GM12878 (cell line): Measurements from ENCODE around the gene GSPT1. TPM values are rescaled to one million over a fixed set of nuclear protein-coding genes. Genes with fewer than 3 reads are reported as not detected.

ENCODE experiments used
- ATAC-seq: fragments of 200-7000 bp; cut with Tn5 transposase; 3 replicates; pipeline ENCODE4 v1.9.1; 2020; ENCODE audit warnings: mild to moderate bottlenecking, moderate library complexity
- BruUV-seq: library from RNA; stranded (reverse); fragments of 400-500 nt; replicated peaks from 2 replicates; lab custom pipeline; 2021; lab: Mats Ljungman, UMichigan
- CTCF ChIA-PET: fragments of 300-600 bp; sonication (Branson Sonifier 250); formaldehyde crosslinking; extraction: SDS; loops from one replicate; lab custom pipeline; 2021; ENCODE audit warnings: inconsistent platforms; lab: Yijun Ruan, JAX
- POLR2A ChIA-PET: fragments of 350-600 bp; formaldehyde crosslinking; extraction: SDS; loops from one replicate; lab custom pipeline; 2021; ENCODE audit warnings: inconsistent platforms; lab: Charles Lee
- RAD21 ChIA-PET: fragments of 300-600 bp; sonication (Branson Sonifier 250); formaldehyde crosslinking; loops from one replicate; lab custom pipeline; 2023; ENCODE audit warnings: antibody characterized with exemption; ENCODE audit not compliant: unreplicated experiment; lab: Charles Lee
- SMC1A ChIA-PET: fragments of 300-600 bp; sonication (Branson Sonifier 250); formaldehyde crosslinking; loops from one replicate; lab custom pipeline; 2023; ENCODE audit not compliant: unreplicated experiment, uncharacterized antibody; lab: Charles Lee
- DNase-seq: peaks from one replicate; pipeline ENCODE4 v3.0.0-alpha.2; 2011; ENCODE audit warnings: low read depth, low spot score
- FAIRE-seq: peaks from 3 replicates; lab custom pipeline; 2011; peaks lifted over from hg19 to GRCh38; lab: Jason Lieb, UNC
- H2AFZ ChIP-seq: 2 replicates; pipeline ENCODE4 v1.6.0; 2011; ENCODE audit warnings: low read depth, low read length, control low read depth; ENCODE audit not compliant: control insufficient read depth
- H3K27ac ChIP-seq: 2 replicates; pipeline ENCODE4 v1.5.1; 2011; ENCODE audit warnings: control low read depth; ENCODE audit not compliant: control insufficient read depth, insufficient read depth
- H3K27me3 ChIP-seq, 2 experiments: replicated peaks in 1 of 2; 2 replicates each; pipeline versions ENCODE4 v1.6.0 to v1.6.1; 2011; ENCODE audit warnings: low read length in 1 of 2; ENCODE audit not compliant: control insufficient read depth in 2 of 2, insufficient read depth in 2 of 2
- H3K36me3 ChIP-seq, 2 experiments: 2 replicates each; pipeline ENCODE4 v1.5.1; 2011; ENCODE audit warnings: low read length in 1 of 2; ENCODE audit not compliant: control insufficient read depth in 2 of 2, insufficient read depth in 2 of 2
- H3K4me1 ChIP-seq: 2 replicates; pipeline ENCODE4 v1.6.1; 2011; ENCODE audit warnings: mild to moderate bottlenecking, low read length, moderate library complexity, mixed read lengths; ENCODE audit not compliant: control insufficient read depth, insufficient read depth
- H3K4me2 ChIP-seq: 2 replicates; pipeline ENCODE4 v1.6.0; 2011; ENCODE audit warnings: control low read depth; ENCODE audit not compliant: control insufficient read depth, insufficient read depth
- H3K4me3 ChIP-seq: fragments of 200-600 bp; sonication (generic); 2 replicates; pipeline ENCODE4 v1.5.1; 2016
- H3K79me2 ChIP-seq: 2 replicates; pipeline ENCODE4 v1.6.0; 2011; ENCODE audit warnings: low read length; ENCODE audit not compliant: control insufficient read depth, insufficient read depth
- H3K9ac ChIP-seq: 2 replicates; pipeline ENCODE4 v1.8.0; 2011; ENCODE audit warnings: low read length, control low read depth, mixed read lengths; ENCODE audit not compliant: control insufficient read depth, insufficient read depth
- H3K9me3 ChIP-seq: replicated peaks from 3 replicates; pipeline ENCODE4 v1.5.1; 2011; ENCODE audit warnings: mild to moderate bottlenecking, low read length; ENCODE audit not compliant: control insufficient read depth, insufficient read depth
- H4K20me1 ChIP-seq: 2 replicates; pipeline ENCODE4 v1.6.0; 2011; ENCODE audit not compliant: control insufficient read depth, insufficient read depth
- EP300 ChIP-seq, 2 experiments: fragments of 150-350 bp in 1 of 2; IDR thresholded peaks; 2 replicates each; pipeline ENCODE4 v1.6.1; 2011 to 2012; ENCODE audit warnings: low read depth in 2 of 2, low read length in 2 of 2, borderline replicate concordance in 1 of 2, improper control_type of control experiment in 1 of 2, inconsistent platforms in 1 of 2; ENCODE audit not compliant: control insufficient read depth in 1 of 2
- FOXK2 ChIP-seq: fragments of 450-650 bp; IDR thresholded peaks from 2 replicates; pipeline ENCODE4 v1.6.1; 2017; ENCODE audit warnings: mild to moderate bottlenecking, moderate library complexity
- POLR2AphosphoS5 ChIP-seq: IDR thresholded peaks from 2 replicates; pipeline ENCODE4 v1.6.1; 2011; ENCODE audit warnings: mild to moderate bottlenecking, low read length, inconsistent platforms
- SMARCA5 ChIP-seq: fragments of 450-650 bp; IDR thresholded peaks from 2 replicates; pipeline ENCODE4 v1.6.1; 2017; ENCODE audit warnings: mild to moderate bottlenecking
- WGBS: methylation state at CpG from one replicate; pipeline ENCODE4 v1.1.6; 2016; ENCODE audit warnings: low lambda C conversion rate; ENCODE audit not compliant: insufficient replicate concordance, insufficient coverage; ENCODE audit errors: missing lambda C conversion rate; 5-methylcytosine and 5-hydroxymethylcytosine counted together
- in situ Hi-C: fragments of 300-500 bp; cut with MboI; formaldehyde crosslinking; loops from 9 replicates; pipeline ENCODE4 v1.14.3; 2018; ENCODE audit warnings: mixed read lengths
- intact Hi-C: fragments of 100-400 bp; cut with micrococcal nuclease; formaldehyde crosslinking; loops from one replicate; pipeline ENCODE4 v1.14.2; 2022; ENCODE audit not compliant: unreplicated experiment
- polyA plus RNA-seq, 11 experiments: library from polyadenylated mRNA; depleted of rRNA in 4 of 11; unstranded in 6 of 11; stranded (reverse) in 5 of 11; fragments of >200 nt; fragmentation: Nextera tagmentation in 4 of 11; fragmentation: Illumina TruSeq in 1 of 11; extraction: Ambion mirVana in 4 of 11; extraction: Trizol in 1 of 11; gene quantifications; 1 replicate in 1 of 11; 2 replicates in 10 of 11; pipeline versions ENCODE4 v1.2.1 to v1.2.3, GENCODE V29; 2011 to 2016; ENCODE audit warnings: inconsistent platforms in 2 of 11, missing spikeins in 2 of 11, low read depth in 1 of 11
- total RNA-seq, 4 experiments: library from RNA; depleted of rRNA in 3 of 4; stranded (reverse); fragments of >200 nt in 3 of 4; fragmentation: Illumina TruSeq in 1 of 4; extraction: Trizol in 1 of 4; gene quantifications; 2 replicates each; pipeline versions ENCODE4 v1.2.1 to v1.2.3, GENCODE V29; 2013 to 2021
- TF ChIP-seq, protein P1 (sequence below), 3 experiments: IDR thresholded peaks in 2 of 3; conservative IDR thresholded peaks in 1 of 3; 2 replicates each; pipeline ENCODE4 v1.5.1; 2011; ENCODE audit warnings: low read depth in 3 of 3, low read length in 3 of 3, mild to moderate bottlenecking in 3 of 3, control low read depth in 2 of 3, moderate library complexity in 2 of 3, inconsistent platforms in 1 of 3, mixed read lengths in 1 of 3; ENCODE audit not compliant: control insufficient read depth in 2 of 3, insufficient read depth in 1 of 3; ENCODE audit errors: extremely low read depth in 1 of 3
- TF ChIP-seq, protein P2 (sequence below): fragments of 450-650 bp; IDR thresholded peaks from 2 replicates; pipeline ENCODE4 v1.6.1; 2017; ENCODE audit warnings: mild to moderate bottlenecking, low read depth, inconsistent platforms; ENCODE audit not compliant: poor library complexity, severe bottlenecking

GSPT1 gene
- total and polyA plus RNA-seq, 10 of the 15 experiments (the other 5 are each of a cell fraction or from before 2014, with no cell fraction given): 46.7 to 181 (median 99.6) TPM

DNA sequence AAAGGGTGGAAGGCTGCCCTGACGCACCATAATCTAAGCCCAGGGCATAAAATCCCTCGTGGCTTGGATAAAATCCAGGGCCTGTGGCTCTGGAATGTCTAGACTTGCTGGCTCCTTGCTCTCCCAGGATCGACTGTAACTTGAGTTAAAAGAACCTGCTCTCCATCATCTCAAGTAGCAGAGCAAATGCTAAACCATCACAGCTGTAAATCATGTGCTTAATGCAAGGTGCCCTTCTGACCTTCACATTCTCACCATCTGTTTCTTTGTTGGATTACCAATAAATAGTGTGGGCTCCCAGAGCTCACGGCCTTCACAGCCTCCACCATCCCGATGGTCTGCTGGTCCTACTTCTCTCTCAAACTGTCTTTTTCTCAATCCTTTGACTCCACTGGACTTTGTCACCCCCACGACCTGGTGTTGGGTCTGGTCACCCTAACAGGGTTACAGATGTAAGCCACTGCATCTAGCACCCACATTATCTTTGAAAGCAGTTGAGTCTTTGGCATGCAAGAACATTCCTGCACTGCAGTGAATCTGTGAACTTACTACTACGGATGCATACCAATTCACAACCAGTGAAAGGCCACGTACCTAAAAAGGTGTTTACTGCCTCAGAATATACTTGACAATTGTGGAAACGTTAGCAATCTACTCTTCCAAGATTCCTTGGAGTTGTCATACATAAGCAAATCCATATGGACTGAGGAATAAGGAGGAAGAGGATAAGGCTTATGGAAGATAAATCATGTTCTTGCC, 79.7 kb downstream of the GSPT1 start:
- BruUV-seq: no TSS peak
- in situ Hi-C loops: no loop called here
- CTCF ChIA-PET: no interaction called here
- H3K4me2 ChIP-seq: no peak overlapping the region
- POLR2A ChIA-PET: no interaction called here
- H3K9ac ChIP-seq: no peak overlapping the region
- intact Hi-C loops: no loop called here
- H4K20me1 ChIP-seq: no peaks in the 10 kb centered on the region
- TF ChIP-seq POLR2AphosphoS5 (peak; percentile 3; the same call in 1 of the 2 replicates), FOXK2 (no peak), SMARCA5 (no peak), EP300 (IDR thresholded peaks at IDR 0.05; ENCODE audit: borderline replicate concordance in 1 of 2, control insufficient read depth in 1 of 2, low read depth in 2 of 2, low read length in 2 of 2) (no peak)
- TF ChIP-seq, protein P1, sequence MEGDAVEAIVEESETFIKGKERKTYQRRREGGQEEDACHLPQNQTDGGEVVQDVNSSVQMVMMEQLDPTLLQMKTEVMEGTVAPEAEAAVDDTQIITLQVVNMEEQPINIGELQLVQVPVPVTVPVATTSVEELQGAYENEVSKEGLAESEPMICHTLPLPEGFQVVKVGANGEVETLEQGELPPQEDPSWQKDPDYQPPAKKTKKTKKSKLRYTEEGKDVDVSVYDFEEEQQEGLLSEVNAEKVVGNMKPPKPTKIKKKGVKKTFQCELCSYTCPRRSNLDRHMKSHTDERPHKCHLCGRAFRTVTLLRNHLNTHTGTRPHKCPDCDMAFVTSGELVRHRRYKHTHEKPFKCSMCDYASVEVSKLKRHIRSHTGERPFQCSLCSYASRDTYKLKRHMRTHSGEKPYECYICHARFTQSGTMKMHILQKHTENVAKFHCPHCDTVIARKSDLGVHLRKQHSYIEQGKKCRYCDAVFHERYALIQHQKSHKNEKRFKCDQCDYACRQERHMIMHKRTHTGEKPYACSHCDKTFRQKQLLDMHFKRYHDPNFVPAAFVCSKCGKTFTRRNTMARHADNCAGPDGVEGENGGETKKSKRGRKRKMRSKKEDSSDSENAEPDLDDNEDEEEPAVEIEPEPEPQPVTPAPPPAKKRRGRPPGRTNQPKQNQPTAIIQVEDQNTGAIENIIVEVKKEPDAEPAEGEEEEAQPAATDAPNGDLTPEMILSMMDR (IDR thresholded peaks at IDR 0.05 in 2 of 3, conservative IDR thresholded peaks at IDR 0.05 in 1 of 3; ENCODE audit: control insufficient read depth in 2 of 3, extremely low read depth in 1 of 3, insufficient read depth in 1 of 3, low read depth in 3 of 3, low read length in 3 of 3): no peak
- TF ChIP-seq, protein P2, sequence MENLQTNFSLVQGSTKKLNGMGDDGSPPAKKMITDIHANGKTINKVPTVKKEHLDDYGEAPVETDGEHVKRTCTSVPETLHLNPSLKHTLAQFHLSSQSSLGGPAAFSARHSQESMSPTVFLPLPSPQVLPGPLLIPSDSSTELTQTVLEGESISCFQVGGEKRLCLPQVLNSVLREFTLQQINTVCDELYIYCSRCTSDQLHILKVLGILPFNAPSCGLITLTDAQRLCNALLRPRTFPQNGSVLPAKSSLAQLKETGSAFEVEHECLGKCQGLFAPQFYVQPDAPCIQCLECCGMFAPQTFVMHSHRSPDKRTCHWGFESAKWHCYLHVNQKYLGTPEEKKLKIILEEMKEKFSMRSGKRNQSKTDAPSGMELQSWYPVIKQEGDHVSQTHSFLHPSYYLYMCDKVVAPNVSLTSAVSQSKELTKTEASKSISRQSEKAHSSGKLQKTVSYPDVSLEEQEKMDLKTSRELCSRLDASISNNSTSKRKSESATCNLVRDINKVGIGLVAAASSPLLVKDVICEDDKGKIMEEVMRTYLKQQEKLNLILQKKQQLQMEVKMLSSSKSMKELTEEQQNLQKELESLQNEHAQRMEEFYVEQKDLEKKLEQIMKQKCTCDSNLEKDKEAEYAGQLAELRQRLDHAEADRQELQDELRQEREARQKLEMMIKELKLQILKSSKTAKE: no peak
- WGBS: 81% methylated on average over 9 of the region's 9 CpGs
- RAD21 ChIA-PET: no interaction called here
- ATAC-seq (peak; percentile 23; the same call in 2 of the 3 replicates), FAIRE-seq (no peak), DNase-seq (no peak)
- H3K27me3 ChIP-seq: no peaks in the 10 kb centered on the region
- H2AFZ ChIP-seq: no peak overlapping the region
- H3K4me1 ChIP-seq: no peaks in the 10 kb centered on the region
- peaks cover 7 to 19% of the 10 kb centered on the region in 2 experiments for H3K36me3 ChIP-seq
- H3K9me3 ChIP-seq: no peaks in the 10 kb centered on the region
- SMC1A ChIA-PET: interaction anchor here (0.9 to 1.4 kb wide), 2 partner anchors 10 to 12 kb away, joined by 3 to 5 read pairs; no protein-coding TSS in a partner anchor
- H3K4me3 ChIP-seq: no peak overlapping the region
- H3K79me2 ChIP-seq: no peaks in the 10 kb centered on the region
- no peak overlapping the region for H3K27ac ChIP-seq
